Measurements from ENCODE around the gene RAB43.
"Not testable (repeated sequence)": the region's sequence is repeated elsewhere in the genome, so short reads cannot be mapped to it uniquely, and the experiment has no call there.

The RAB43 gene

DNA sequence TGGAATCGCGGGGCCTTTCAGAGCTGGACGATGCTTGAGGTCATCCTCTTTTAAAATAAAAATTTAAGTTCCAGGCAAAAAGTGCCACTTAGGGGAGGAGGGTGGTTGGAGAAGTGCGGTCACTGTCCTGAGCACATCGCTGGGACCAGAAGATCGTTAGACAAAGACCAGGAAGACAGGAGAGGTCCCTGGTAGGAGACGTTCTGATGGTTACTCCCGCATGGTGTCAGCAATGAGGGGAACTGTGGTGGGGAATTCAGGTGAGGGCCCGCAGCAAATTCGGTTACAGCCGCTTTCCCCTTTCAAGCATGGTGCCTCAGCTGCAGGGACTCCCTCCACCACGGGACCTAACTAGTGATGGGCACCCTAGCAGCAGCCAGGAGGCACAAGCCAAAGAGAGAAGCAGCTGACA is 40.3 kb upstream of the RAB43 start:
- TF ChIP-seq, protein P1, sequence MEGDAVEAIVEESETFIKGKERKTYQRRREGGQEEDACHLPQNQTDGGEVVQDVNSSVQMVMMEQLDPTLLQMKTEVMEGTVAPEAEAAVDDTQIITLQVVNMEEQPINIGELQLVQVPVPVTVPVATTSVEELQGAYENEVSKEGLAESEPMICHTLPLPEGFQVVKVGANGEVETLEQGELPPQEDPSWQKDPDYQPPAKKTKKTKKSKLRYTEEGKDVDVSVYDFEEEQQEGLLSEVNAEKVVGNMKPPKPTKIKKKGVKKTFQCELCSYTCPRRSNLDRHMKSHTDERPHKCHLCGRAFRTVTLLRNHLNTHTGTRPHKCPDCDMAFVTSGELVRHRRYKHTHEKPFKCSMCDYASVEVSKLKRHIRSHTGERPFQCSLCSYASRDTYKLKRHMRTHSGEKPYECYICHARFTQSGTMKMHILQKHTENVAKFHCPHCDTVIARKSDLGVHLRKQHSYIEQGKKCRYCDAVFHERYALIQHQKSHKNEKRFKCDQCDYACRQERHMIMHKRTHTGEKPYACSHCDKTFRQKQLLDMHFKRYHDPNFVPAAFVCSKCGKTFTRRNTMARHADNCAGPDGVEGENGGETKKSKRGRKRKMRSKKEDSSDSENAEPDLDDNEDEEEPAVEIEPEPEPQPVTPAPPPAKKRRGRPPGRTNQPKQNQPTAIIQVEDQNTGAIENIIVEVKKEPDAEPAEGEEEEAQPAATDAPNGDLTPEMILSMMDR (IDR thresholded peaks at IDR 0.05), result no peak
- DNase-seq, result no peak
- intact Hi-C loops (cut with DNase I; ENCODE audit: low total_unique reads), result no loop called here

DNA sequence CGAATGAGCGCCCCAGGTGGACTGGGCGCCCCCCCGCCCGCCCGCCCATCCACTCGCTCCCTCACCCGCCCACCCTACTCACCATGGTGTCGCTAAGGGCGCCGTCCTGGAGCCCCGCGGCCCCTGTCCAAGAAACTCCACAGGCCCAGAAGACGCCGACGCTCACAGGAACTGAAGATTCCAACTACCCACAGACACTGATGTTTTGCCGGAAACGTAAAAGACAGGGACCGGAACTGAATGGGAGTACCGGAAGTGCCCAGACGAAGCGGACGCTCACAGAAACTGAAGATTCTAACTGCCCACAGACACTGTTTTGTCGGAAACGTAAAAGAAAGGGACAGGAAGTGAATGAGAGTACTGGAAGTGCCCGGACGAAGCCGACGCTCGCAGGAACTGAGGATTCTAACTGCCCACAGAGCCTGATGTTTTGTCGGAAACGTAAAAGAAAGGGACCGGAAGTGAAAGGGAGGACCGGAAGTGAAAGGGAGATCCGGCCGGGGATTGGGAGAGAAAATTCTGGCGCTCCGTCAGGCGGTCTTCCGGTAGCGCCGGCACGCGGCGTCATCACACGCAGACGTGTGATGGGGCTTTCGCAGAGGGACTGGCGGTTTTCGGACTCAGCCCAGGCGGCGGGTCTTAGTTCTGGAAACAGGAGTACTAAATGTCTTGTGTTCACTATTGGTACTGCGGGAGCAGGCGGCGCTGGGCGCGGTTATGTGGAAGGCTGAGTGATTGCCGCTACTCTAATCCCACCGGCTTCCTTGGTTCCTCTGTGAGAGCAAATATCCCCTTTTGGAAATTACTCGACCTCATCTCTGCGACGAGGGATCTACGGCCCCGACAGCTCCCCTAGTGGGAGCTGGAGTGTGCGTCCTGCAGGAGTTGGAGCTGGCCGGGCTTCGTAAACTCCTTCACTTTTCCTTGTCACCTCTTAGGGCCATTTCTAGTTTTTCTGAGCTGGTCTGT is 39.6 kb upstream of the RAB43 start, which contains the start of gene ISY1:
ISY1 (minus strand) TSS at position 173 of the 969 bp plus-strand sequence; CDS start at position 85, 88 bp downstream.
- peaks cover 0 to 31% (median 22%) of the 10 kb centered on the region in 4 donors for H3K4me1 ChIP-seq
- peaks cover 25 to 42% (median 39%) of the 10 kb centered on the region in 3 donors for H3K36me3 ChIP-seq
- DNase-seq, result peak; percentile 85 to 94
- H3K9me3 ChIP-seq, result no peaks in the 10 kb centered on the region
- TF ChIP-seq, protein P1 (IDR thresholded peaks at IDR 0.05), result peak; percentile 68 to 74
- H3K27ac ChIP-seq, result peak within 1 kb of the TSS; percentile 88 to 95
- intact Hi-C loops (cut with DNase I; ENCODE audit: low total_unique reads), result no loop called here
- no peaks in the 10 kb centered on the region for H3K27me3 ChIP-seq
- H3K4me3 ChIP-seq, result peak within 1 kb of the TSS; percentile 71 to 95

More for the DNA sequence above, 40.3 kb upstream of the RAB43 start:
- peak overlapping the region; percentile 88 to 95 for H3K27ac ChIP-seq
- H3K4me1 ChIP-seq, result peaks cover 0 to 31% (median 22%) of the 10 kb centered on the region in 4 donors
- peak overlapping the region; percentile 71 to 95 for H3K4me3 ChIP-seq
- no peaks in the 10 kb centered on the region for H3K9me3 ChIP-seq
- peaks cover 31 to 42% (median 37%) of the 10 kb centered on the region in 3 donors for H3K36me3 ChIP-seq
- H3K27me3 ChIP-seq, result no peaks in the 10 kb centered on the region

DNA sequence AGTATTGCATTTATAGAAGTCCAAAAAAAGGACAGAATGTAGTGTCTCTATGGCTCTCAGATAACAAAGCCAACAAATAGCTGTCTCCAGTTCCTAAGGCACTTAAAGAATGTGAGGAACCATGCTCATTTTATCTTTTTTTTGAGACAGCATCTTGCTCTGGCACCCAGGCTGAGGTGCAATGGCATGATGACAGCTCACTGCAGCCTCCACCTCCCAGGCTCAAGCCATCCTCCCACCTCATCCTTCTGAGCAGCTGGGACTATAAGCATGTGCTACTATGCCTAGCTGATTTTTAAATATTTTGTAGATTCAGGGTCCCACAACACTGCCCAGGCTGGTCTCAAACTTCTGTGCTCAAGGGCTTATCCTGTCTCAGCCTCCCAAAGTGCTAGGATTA is 23.2 kb upstream of the RAB43 start:
- intact Hi-C loops (cut with DNase I; ENCODE audit: low total_unique reads), result no loop called here
- no peak overlapping the region for H3K27ac ChIP-seq
- H3K27me3 ChIP-seq, result no peaks in the 10 kb centered on the region
- H3K4me3 ChIP-seq, result no peak overlapping the region
- TF ChIP-seq, protein P1 (IDR thresholded peaks at IDR 0.05), result no peak
- DNase-seq, result no peak
- H3K36me3 ChIP-seq, result peaks cover 33 to 70% (median 36%) of the 10 kb centered on the region in 3 donors
- no peaks in the 10 kb centered on the region for H3K9me3 ChIP-seq
- H3K4me1 ChIP-seq, result no peaks in the 10 kb centered on the region

- H3K27me3 ChIP-seq; H3K27ac ChIP-seq; H3K9me3 ChIP-seq; intact Hi-C loops (cut with DNase I; ENCODE audit: low total_unique reads); DNase-seq; H3K4me3 ChIP-seq; H3K4me1 ChIP-seq: not testable (repeated sequence)
- H3K36me3 ChIP-seq, result peaks cover 56 to 78% (median 59%) of the 10 kb centered on the region in 3 donors
Observed at GRCh38 chr3:129141011-129141410, 19.4 kb upstream of the RAB43 start.

DNA sequence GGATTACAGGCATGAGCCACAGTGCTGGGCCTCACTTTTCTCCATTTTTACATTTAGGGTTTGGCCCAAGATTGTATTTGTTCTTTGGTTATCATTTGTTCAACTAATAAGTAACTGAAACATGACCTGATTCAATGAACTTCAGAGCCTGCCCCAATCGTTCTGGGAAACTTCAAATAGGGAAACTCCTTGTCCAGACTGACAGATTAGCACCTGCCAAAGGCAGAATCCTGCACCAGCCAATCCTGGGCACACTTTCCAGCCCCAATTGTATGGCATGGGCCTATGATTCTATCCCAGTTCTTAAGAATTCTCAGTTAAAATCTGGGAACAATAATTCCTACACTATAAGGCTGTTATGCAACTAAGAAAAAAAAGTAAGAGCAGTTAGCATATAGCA is 18.3 kb upstream of the RAB43 start:
- intact Hi-C loops (cut with DNase I; ENCODE audit: low total_unique reads), result no loop called here
- Histone ChIP-seq H3K4me1 (no peaks in the 10 kb centered on the region), H3K9me3 (no peaks in the 10 kb centered on the region), H3K36me3 (peaks cover 55 to 80% (median 61%) of the 10 kb centered on the region in 3 donors), H3K4me3 (no peak overlapping the region), H3K27ac (no peak overlapping the region), H3K27me3 (no peaks in the 10 kb centered on the region)
- no peak for DNase-seq
- TF ChIP-seq, protein P1 (IDR thresholded peaks at IDR 0.05), result no peak

DNA sequence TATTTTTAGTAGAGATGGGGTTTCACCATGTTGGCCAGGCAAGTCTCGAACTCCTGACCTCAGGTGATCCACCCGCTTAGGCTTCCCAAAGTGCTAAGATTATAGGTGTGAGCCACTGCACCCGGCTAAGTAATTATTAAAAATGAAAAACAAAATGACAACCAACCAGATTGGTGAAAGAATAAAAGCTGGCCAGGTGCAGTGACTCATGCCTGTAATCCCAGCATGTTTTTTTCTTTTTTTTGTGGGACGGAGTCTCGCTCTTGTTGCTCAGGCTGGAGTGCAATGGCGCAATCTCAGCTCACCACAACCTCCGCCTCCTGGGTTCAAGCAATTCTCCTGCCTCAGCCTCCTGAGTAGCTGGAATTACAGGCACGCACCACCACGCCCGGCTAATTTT is 14.7 kb upstream of the RAB43 start:
- H3K9me3 ChIP-seq; H3K27ac ChIP-seq; H3K4me1 ChIP-seq; H3K27me3 ChIP-seq; H3K4me3 ChIP-seq; DNase-seq; intact Hi-C loops (cut with DNase I; ENCODE audit: low total_unique reads): not testable (repeated sequence)
- H3K36me3 ChIP-seq, result peaks cover 76 to 94% (median 80%) of the 10 kb centered on the region in 3 donors
